ENCODE data around the gene GALNT6.

The GALNT6 gene, protein sequence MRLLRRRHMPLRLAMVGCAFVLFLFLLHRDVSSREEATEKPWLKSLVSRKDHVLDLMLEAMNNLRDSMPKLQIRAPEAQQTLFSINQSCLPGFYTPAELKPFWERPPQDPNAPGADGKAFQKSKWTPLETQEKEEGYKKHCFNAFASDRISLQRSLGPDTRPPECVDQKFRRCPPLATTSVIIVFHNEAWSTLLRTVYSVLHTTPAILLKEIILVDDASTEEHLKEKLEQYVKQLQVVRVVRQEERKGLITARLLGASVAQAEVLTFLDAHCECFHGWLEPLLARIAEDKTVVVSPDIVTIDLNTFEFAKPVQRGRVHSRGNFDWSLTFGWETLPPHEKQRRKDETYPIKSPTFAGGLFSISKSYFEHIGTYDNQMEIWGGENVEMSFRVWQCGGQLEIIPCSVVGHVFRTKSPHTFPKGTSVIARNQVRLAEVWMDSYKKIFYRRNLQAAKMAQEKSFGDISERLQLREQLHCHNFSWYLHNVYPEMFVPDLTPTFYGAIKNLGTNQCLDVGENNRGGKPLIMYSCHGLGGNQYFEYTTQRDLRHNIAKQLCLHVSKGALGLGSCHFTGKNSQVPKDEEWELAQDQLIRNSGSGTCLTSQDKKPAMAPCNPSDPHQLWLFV

GRCh38 chr12:51391283-51392123, at the start of gene GALNT6:
GALNT6 (minus strand) TSS chr12:51391406; CDS start chr12:51379781, 11,625 bp downstream.
- Histone ChIP-seq H3K27me3 (ENCODE audit: low read depth, low read length) (no peaks in the 10 kb centered on the region), H3K9me3 (ENCODE audit: control insufficient read depth in 1 of 2, low read length in 2 of 2) (no peaks in the 10 kb centered on the region), H3K27ac (ENCODE audit: low read length) (peak within 1 kb of the TSS; percentile 32), H3K36me3 (ENCODE audit: control insufficient read depth in 1 of 2, insufficient read depth in 2 of 2, low read length in 2 of 2) (no peaks in the 10 kb centered on the region), H3K4me1 (ENCODE audit: control insufficient read depth in 1 of 2, insufficient read depth in 2 of 2, low read length in 2 of 2) (peaks cover 0 to 13% of the 10 kb centered on the region in 2 donors), H3K4me3 (ENCODE audit: low read depth in 1 of 2, low read length in 2 of 2) (peak within 1 kb of the TSS; percentile 50 to 65)

GRCh38 chr12:51439330-51439729, 48.1 kb upstream of the GALNT6 start:
- Histone ChIP-seq H3K4me1 (ENCODE audit: control insufficient read depth in 1 of 2, insufficient read depth in 2 of 2, low read length in 2 of 2) (no peaks in the 10 kb centered on the region), H3K27ac (ENCODE audit: low read length) (no peak overlapping the region)

DNA sequence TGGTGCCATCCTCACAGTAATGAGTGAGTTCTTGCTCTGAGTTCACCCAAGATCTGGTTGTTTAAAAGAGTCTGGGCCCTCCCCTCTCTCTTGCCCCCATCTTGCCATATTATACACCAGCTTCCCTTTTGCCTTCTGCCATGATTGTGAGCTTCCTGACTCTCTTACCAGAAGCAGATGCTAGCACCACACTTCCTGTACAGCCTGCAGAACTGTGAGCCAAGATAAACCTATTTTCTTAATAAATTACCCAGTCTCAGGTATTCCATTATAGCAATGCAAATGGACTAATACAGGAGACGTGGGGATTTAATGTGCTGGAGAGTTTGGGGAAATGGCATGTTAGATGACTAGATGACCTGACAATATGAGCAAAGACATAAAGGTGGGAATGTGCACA, 46.2 kb upstream of the GALNT6 start:
- no peaks in the 10 kb centered on the region for H3K9me3 ChIP-seq (ENCODE audit: control insufficient read depth in 1 of 2, low read length in 2 of 2)
- no peaks in the 10 kb centered on the region for H3K27me3 ChIP-seq (ENCODE audit: low read depth, low read length)
- H3K27ac ChIP-seq (ENCODE audit: low read length): no peak overlapping the region
- no peaks in the 10 kb centered on the region for H3K4me1 ChIP-seq (ENCODE audit: control insufficient read depth in 1 of 2, insufficient read depth in 2 of 2, low read length in 2 of 2)
- no peak overlapping the region for H3K4me3 ChIP-seq (ENCODE audit: low read depth in 1 of 2, low read length in 2 of 2)
- H3K36me3 ChIP-seq (ENCODE audit: control insufficient read depth in 1 of 2, insufficient read depth in 2 of 2, low read length in 2 of 2): no peaks in the 10 kb centered on the region

More at GRCh38 chr12:51439330-51439729, 48.1 kb upstream of the GALNT6 start:
- H3K36me3 ChIP-seq (ENCODE audit: control insufficient read depth in 1 of 2, insufficient read depth in 2 of 2, low read length in 2 of 2): no peaks in the 10 kb centered on the region
- no peak overlapping the region for H3K4me3 ChIP-seq (ENCODE audit: low read depth in 1 of 2, low read length in 2 of 2)
- no peaks in the 10 kb centered on the region for H3K9me3 ChIP-seq (ENCODE audit: control insufficient read depth in 1 of 2, low read length in 2 of 2)
- H3K27me3 ChIP-seq (ENCODE audit: low read depth, low read length): no peaks in the 10 kb centered on the region

- Histone ChIP-seq H3K27me3 (ENCODE audit: low read depth, low read length) (no peaks in the 10 kb centered on the region), H3K9me3 (ENCODE audit: control insufficient read depth in 1 of 2, low read length in 2 of 2) (no peaks in the 10 kb centered on the region), H3K4me1 (ENCODE audit: control insufficient read depth in 1 of 2, insufficient read depth in 2 of 2, low read length in 2 of 2) (no peaks in the 10 kb centered on the region), H3K27ac (ENCODE audit: low read length) (no peak overlapping the region), H3K4me3 (ENCODE audit: low read depth in 1 of 2, low read length in 2 of 2) (no peak overlapping the region), H3K36me3 (ENCODE audit: control insufficient read depth in 1 of 2, insufficient read depth in 2 of 2, low read length in 2 of 2) (no peaks in the 10 kb centered on the region)
These were observed 43.1 kb upstream of the GALNT6 start for GRCh38 chr12:51434305-51434704.

DNA sequence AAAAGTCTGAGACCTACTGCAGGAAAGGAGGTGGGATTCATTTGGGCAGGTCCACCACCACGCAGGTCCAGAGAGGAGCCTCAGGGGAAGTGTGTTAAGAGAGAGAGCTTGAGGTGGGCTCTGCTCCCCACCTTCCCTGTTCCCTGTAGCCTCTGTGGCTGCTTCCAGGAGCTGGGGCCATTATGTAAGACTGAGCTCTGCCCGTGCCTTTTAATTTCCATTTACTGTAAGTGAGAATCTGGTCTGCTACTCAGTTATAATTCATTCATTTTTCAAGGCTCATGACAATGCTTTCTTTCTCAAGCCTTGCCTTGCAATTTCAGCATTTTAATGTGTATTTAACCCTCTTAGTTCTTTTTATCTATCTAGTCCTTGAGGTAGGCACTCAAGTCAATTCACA, 41.7 kb upstream of the GALNT6 start:
- Histone ChIP-seq H3K9me3 (ENCODE audit: control insufficient read depth in 1 of 2, low read length in 2 of 2) (no peaks in the 10 kb centered on the region), H3K27me3 (ENCODE audit: low read depth, low read length) (no peaks in the 10 kb centered on the region), H3K4me1 (ENCODE audit: control insufficient read depth in 1 of 2, insufficient read depth in 2 of 2, low read length in 2 of 2) (no peaks in the 10 kb centered on the region), H3K27ac (ENCODE audit: low read length) (no peak overlapping the region), H3K36me3 (ENCODE audit: control insufficient read depth in 1 of 2, insufficient read depth in 2 of 2, low read length in 2 of 2) (no peaks in the 10 kb centered on the region), H3K4me3 (ENCODE audit: low read depth in 1 of 2, low read length in 2 of 2) (no peak overlapping the region)

- Histone ChIP-seq H3K9me3 (ENCODE audit: control insufficient read depth in 1 of 2, low read length in 2 of 2) (no peaks in the 10 kb centered on the region), H3K27me3 (ENCODE audit: low read depth, low read length) (no peaks in the 10 kb centered on the region), H3K36me3 (ENCODE audit: control insufficient read depth in 1 of 2, insufficient read depth in 2 of 2, low read length in 2 of 2) (no peaks in the 10 kb centered on the region), H3K4me1 (ENCODE audit: control insufficient read depth in 1 of 2, insufficient read depth in 2 of 2, low read length in 2 of 2) (no peaks in the 10 kb centered on the region), H3K4me3 (ENCODE audit: low read depth in 1 of 2, low read length in 2 of 2) (no peak overlapping the region), H3K27ac (ENCODE audit: low read length) (no peak overlapping the region)
These were observed 39.1 kb upstream of the GALNT6 start for GRCh38 chr12:51430196-51430895.

DNA sequence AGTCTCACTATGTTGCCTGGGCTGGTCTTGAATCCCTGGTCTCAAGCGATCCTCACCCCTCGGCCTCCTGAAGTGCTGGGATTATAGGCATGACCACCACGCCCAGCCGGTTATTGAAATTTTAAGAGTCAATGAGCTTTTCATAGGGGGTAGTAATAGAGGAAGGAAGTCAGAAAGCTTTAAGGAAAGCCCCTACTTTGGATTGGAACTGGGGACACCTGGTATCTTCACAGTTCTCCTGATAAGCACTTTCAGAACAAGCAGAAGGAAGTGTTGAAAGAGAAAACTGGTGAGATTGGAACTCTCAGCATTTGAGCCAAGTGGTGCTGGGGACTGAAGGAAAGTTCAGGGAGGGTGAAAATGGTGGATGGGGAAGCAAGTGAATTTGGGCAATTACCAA, 38.5 kb upstream of the GALNT6 start:
- no peak overlapping the region for H3K27ac ChIP-seq (ENCODE audit: low read length)

GRCh38 chr12:51428256-51428655, 37.0 kb upstream of the GALNT6 start:
- Histone ChIP-seq H3K27ac (ENCODE audit: low read length) (no peak overlapping the region), H3K9me3 (ENCODE audit: control insufficient read depth in 1 of 2, low read length in 2 of 2) (no peaks in the 10 kb centered on the region), H3K4me1 (ENCODE audit: control insufficient read depth in 1 of 2, insufficient read depth in 2 of 2, low read length in 2 of 2) (peaks cover 0 to 7% of the 10 kb centered on the region in 2 donors), H3K4me3 (ENCODE audit: low read depth in 1 of 2, low read length in 2 of 2) (no peak overlapping the region), H3K36me3 (ENCODE audit: control insufficient read depth in 1 of 2, insufficient read depth in 2 of 2, low read length in 2 of 2) (no peaks in the 10 kb centered on the region), H3K27me3 (ENCODE audit: low read depth, low read length) (no peaks in the 10 kb centered on the region)

More for the DNA sequence above, 38.5 kb upstream of the GALNT6 start:
- Histone ChIP-seq H3K27me3 (ENCODE audit: low read depth, low read length) (no peaks in the 10 kb centered on the region), H3K9me3 (ENCODE audit: control insufficient read depth in 1 of 2, low read length in 2 of 2) (no peaks in the 10 kb centered on the region), H3K4me1 (ENCODE audit: control insufficient read depth in 1 of 2, insufficient read depth in 2 of 2, low read length in 2 of 2) (no peaks in the 10 kb centered on the region), H3K36me3 (ENCODE audit: control insufficient read depth in 1 of 2, insufficient read depth in 2 of 2, low read length in 2 of 2) (no peaks in the 10 kb centered on the region), H3K4me3 (ENCODE audit: low read depth in 1 of 2, low read length in 2 of 2) (no peak overlapping the region)

DNA sequence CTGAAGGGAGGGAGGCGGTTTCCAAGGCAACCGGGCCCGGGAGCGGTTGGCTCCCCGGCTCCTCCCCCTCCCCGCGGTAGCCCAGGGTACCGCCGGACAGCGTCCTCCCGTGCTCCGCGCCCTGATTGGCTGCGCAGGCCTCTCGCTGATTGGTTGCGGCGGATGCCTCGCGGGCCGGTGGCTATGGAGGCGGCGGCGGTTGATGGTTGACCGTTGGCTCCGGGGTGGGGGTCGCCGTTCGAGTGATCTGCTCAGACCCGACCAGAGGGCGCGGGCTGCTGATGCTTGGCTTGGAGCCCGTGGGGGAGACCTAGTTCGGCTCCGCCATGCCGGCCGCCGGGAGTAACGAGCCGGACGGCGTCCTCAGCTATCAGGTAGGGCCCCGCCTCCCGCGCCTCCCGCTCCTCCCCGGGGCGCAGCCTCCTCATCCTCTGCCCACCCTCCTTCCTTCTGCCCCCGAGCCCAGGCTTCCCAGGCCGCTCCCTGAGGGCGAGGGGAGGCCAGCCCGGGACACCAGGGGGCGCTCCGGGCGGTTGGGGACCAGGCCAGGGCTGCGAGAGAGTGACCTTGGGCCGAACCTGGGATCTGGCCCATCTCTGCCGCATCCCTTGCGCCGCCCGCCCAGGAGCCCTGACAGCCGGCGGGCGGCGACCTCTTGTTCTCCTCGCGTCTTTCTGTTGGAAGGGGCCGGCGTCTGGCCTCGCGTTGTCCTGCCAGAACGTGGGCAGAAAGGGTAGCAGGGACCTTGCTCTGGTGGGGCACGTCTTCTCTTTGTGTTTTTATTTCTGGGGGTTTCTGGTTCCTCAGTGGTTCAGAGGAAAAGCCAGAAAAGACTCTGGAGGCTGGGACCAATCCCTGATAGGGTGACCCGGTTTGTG, 33.7 kb upstream of the GALNT6 start, which contains the start of gene SLC4A8:
SLC4A8 (plus strand) TSS at position 170 of the 878 bp plus-strand sequence; CDS start at position 327, 157 bp downstream.
- H3K9me3 ChIP-seq (ENCODE audit: control insufficient read depth in 1 of 2, low read length in 2 of 2): no peaks in the 10 kb centered on the region
- H3K4me1 ChIP-seq (ENCODE audit: control insufficient read depth in 1 of 2, insufficient read depth in 2 of 2, low read length in 2 of 2): peaks cover 0 to 7% of the 10 kb centered on the region in 2 donors
- no peak within 1 kb of the TSS for H3K27ac ChIP-seq (ENCODE audit: low read length)
- no peaks in the 10 kb centered on the region for H3K27me3 ChIP-seq (ENCODE audit: low read depth, low read length)
- no peaks in the 10 kb centered on the region for H3K36me3 ChIP-seq (ENCODE audit: control insufficient read depth in 1 of 2, insufficient read depth in 2 of 2, low read length in 2 of 2)
- peak within 1 kb of the TSS; percentile 26 to 72 for H3K4me3 ChIP-seq (ENCODE audit: low read depth in 1 of 2, low read length in 2 of 2)

- Histone ChIP-seq H3K27ac (ENCODE audit: low read length) (no peak overlapping the region), H3K9me3 (ENCODE audit: control insufficient read depth in 1 of 2, low read length in 2 of 2) (no peaks in the 10 kb centered on the region), H3K27me3 (ENCODE audit: low read depth, low read length) (no peaks in the 10 kb centered on the region), H3K4me1 (ENCODE audit: control insufficient read depth in 1 of 2, insufficient read depth in 2 of 2, low read length in 2 of 2) (peaks cover 0 to 7% of the 10 kb centered on the region in 2 donors), H3K4me3 (ENCODE audit: low read depth in 1 of 2, low read length in 2 of 2) (peak overlapping the region; percentile 26 to 72), H3K36me3 (ENCODE audit: control insufficient read depth in 1 of 2, insufficient read depth in 2 of 2, low read length in 2 of 2) (no peaks in the 10 kb centered on the region)
These were observed 33.0 kb upstream of the GALNT6 start for GRCh38 chr12:51424094-51424661.

All from muscle layer of duodenum (tissue), 2 donors.